SIG-M5 (cell line): Measurements from ENCODE around the gene CMTM3.
"Not testable (repeated sequence)": the region's sequence is repeated elsewhere in the genome, so short reads cannot be mapped to it uniquely, and the experiment has no call there.

Experiments
- DNase-seq: peaks from one replicate; lab custom pipeline; 2025; lab: John Stamatoyannopoulos, UW

Gene CMTM3

GRCh38 chr16:66604376-66605176 lies at the start of gene CMTM3:
CMTM3 (plus strand) TSS chr16:66604704; CDS start chr16:66604806, 102 bp downstream.
- no peak for DNase-seq

- no peak for DNase-seq
These were observed 44.4 kb upstream of the CMTM3 start for GRCh38 chr16:66560107-66560506.

GRCh38 chr16:66561381-66562080 lies 43.0 kb upstream of the CMTM3 start:
- no peak for DNase-seq

- DNase-seq: no peak
These were observed 42.1 kb upstream of the CMTM3 start for GRCh38 chr16:66562409-66562808.

GRCh38 chr16:66562986-66563385 lies 41.5 kb upstream of the CMTM3 start:
- no peak for DNase-seq

GRCh38 chr16:66563574-66564334 lies 40.8 kb upstream of the CMTM3 start:
- no peak for DNase-seq

GRCh38 chr16:66566051-66566901 lies 38.2 kb upstream of the CMTM3 start, which contains the start of gene CMTM1:
CMTM1 (plus strand) TSS chr16:66566439; CDS start chr16:66566514, 75 bp downstream.
- no peak for DNase-seq

- not testable (repeated sequence) for DNase-seq
These were observed 37.2 kb upstream of the CMTM3 start for GRCh38 chr16:66567270-66567669.

GRCh38 chr16:66568355-66568754 lies 36.1 kb upstream of the CMTM3 start:
- DNase-seq: no peak

GRCh38 chr16:66569131-66569530 lies 35.4 kb upstream of the CMTM3 start:
- no peak for DNase-seq

- no peak for DNase-seq
These were observed 34.6 kb upstream of the CMTM3 start for GRCh38 chr16:66569827-66570405.

- no peak for DNase-seq
These were observed 32.1 kb upstream of the CMTM3 start for GRCh38 chr16:66572356-66572755.

- DNase-seq: no peak
These were observed 30.4 kb upstream of the CMTM3 start for GRCh38 chr16:66574081-66574480.

GRCh38 chr16:66574531-66574930 lies 30.0 kb upstream of the CMTM3 start:
- DNase-seq: no peak

- no peak for DNase-seq
These were observed 29.4 kb upstream of the CMTM3 start for GRCh38 chr16:66575060-66575459.

- no peak for DNase-seq
These were observed 28.2 kb upstream of the CMTM3 start for GRCh38 chr16:66576296-66576695.

- DNase-seq: no peak
These were observed 25.6 kb upstream of the CMTM3 start, which contains the start of gene CMTM2 for GRCh38 chr16:66578651-66579531. CMTM2 (plus strand) TSS chr16:66579463; CDS start chr16:66579608, 145 bp downstream.

- DNase-seq: no peak
These were observed 23.8 kb upstream of the CMTM3 start for GRCh38 chr16:66580605-66581209.

- no peak for DNase-seq
These were observed 23.1 kb upstream of the CMTM3 start for GRCh38 chr16:66581246-66581952.
